22Rv1 (cell line): Measurements from ENCODE around the gene HTR3B.
A peak's percentile ranks its signal among the peaks of the same experiment; 100 is the strongest.

ENCODE experiments used
- H3K27ac ChIP-seq: fragments of 450-650 bp; 2 replicates; pipeline ENCODE4 v1.5.1; 2017
- ZFX ChIP-seq: fragments of 450-650 bp; IDR thresholded peaks from 2 replicates; pipeline ENCODE4 v1.6.1; 2017; ENCODE audit warnings: antibody characterized with exemption, borderline replicate concordance
- TF ChIP-seq, protein P1 (sequence below): fragments of 450-650 bp; IDR thresholded peaks from 2 replicates; pipeline ENCODE4 v1.5.1; 2017; ENCODE audit warnings: mild to moderate bottlenecking

Gene HTR3B

DNA sequence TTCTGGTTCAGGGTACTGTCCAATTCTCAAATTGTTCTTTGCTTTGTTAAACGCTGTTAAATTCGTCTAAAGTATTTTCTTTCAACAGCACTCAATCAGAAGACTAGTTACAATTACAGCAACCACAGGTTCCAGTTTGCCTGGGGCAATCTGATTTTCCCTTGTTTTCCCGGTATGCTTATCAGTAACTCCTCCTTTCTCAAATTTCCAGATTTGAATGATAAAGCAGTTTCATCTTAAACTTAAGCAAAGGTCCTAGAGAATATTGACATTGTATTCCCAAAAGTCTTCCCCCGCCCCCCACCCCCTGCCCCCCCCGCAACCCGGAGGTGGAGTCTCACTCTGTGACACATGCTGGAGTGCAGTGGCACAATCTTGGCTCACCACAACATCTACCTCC is 18.7 kb upstream of the HTR3B start:
- H3K27ac ChIP-seq, result peak overlapping the region; percentile 40; the same call in 1 of the 2 replicates
- TF ChIP-seq, protein P1, sequence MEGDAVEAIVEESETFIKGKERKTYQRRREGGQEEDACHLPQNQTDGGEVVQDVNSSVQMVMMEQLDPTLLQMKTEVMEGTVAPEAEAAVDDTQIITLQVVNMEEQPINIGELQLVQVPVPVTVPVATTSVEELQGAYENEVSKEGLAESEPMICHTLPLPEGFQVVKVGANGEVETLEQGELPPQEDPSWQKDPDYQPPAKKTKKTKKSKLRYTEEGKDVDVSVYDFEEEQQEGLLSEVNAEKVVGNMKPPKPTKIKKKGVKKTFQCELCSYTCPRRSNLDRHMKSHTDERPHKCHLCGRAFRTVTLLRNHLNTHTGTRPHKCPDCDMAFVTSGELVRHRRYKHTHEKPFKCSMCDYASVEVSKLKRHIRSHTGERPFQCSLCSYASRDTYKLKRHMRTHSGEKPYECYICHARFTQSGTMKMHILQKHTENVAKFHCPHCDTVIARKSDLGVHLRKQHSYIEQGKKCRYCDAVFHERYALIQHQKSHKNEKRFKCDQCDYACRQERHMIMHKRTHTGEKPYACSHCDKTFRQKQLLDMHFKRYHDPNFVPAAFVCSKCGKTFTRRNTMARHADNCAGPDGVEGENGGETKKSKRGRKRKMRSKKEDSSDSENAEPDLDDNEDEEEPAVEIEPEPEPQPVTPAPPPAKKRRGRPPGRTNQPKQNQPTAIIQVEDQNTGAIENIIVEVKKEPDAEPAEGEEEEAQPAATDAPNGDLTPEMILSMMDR, result no peak
- TF ChIP-seq ZFX, result no peak

DNA sequence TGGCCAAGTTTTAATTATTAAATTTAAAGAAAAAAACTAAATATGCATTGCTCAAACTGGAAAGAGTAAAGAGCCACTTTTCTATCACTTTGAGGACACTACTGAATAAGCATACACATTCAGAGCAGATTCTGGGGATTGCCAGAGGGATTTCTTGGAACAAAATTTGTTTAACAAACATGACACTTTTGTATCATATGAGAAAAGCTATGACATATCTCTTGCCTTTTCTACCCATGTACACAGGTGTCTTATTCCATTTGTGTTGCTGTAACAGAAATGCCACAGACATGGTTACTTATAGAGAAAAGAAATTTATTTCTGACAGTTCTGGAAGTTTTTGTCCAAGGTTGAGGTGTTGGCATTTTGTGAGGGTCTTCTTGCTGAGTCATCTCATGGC is 15.7 kb upstream of the HTR3B start:
- TF ChIP-seq, protein P1, result no peak
- no peak for TF ChIP-seq ZFX

DNA sequence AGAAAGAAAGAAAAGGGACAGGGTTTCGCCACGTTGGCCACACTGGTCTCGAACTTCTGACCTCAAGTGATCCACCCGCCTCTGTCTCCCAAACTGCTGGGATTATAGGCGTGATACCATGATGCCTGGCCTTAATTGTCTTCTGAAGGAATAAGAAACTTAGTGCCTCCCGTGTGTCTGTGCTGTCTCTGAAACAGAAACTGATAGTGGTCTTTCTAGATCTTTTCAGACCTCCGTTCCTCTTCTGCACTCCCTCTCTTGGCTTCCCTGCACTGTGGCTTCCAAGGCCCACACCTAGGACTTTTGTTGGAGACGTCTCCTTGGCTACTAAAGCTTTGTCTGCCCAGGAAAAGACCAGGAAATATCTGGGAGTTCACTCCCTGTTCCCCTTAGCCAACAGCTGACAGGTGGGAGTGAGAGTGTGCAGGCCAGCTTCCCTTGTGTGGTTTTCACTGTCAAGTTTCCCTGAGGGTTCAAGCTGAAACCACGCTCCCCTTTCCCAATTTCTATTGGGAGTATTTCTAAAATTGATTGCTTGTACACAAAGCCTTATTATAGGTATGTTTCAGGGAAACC is 10.1 kb upstream of the HTR3B start:
- no peak for TF ChIP-seq ZFX
- TF ChIP-seq, protein P1, result no peak
- peak overlapping the region; percentile 68; the same call in 1 of the 2 replicates for H3K27ac ChIP-seq

More for the DNA sequence above, 15.7 kb upstream of the HTR3B start:
- no peak overlapping the region for H3K27ac ChIP-seq

DNA sequence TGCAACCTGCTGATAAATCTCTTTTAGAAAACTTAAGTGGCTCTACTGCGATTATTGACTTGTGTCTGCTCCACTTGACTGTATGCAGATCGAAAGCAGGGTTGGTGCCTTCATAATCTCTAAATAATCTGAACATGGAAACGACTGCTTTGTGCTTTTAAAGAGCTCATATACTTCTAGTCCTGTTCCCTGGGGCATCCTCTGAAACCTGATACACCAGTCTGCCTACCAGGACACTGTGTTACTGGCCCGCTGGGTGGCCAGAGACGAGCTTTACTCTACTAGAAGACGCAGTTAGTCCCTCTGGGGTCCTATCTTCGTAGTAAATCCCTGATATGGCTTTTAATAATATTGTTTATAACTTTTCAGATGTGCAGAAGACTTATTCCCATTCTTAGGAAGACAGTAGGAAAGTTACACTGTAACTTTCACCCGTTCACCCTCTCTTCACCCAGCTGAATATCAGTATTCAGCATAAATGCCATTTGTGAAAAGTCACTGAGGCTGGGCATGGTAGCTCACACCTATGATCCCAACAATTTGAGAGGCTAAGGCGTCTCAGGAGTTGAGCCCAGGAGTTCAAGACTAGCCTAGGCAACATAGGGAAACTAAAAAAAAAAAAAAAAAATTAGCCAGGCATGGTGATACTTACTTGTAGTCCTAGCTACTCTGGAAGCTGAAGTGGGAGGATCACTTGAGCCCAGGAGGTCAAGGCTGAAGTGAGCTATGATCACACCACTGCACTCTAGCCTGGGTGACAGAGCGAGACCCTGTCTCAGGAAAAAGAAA is 9.0 kb upstream of the HTR3B start:
- TF ChIP-seq, protein P1, result no peak
- no peak for TF ChIP-seq ZFX
- H3K27ac ChIP-seq, result peak overlapping the region; percentile 68

DNA sequence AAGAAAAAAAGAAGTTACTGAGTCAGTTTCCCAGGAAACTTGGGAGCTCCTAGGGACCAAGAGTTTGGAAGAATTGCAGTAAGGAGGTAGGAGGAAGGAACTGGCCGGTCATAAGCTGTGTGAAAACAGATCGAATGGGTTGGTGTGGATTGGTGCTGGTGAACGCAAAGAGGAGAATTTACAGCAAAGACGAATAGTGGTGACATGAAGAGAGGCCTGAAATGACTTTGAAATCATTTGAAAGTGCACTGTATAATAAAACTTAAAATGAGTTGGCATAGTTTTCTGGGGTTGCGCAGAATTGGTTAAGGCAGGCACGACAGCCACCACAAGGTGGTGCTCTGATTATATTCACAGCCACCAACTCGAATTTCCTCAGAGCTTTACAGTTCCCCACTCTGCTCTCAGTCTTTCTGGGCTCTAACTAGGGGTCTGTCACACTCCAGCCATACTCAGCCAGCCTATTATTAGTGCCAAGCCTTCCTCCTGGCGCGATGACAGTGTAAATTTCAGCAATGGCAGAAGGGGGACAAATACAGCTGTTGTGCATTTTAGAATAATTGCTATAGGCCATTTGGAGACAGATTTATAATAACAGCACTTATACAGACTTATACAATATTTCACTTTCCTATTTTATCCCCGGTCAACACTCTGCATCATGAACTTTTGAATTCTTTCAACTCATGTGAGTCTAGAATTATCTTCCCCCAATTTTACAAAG is 8.3 kb upstream of the HTR3B start:
- peak overlapping the region; percentile 68 for H3K27ac ChIP-seq

DNA sequence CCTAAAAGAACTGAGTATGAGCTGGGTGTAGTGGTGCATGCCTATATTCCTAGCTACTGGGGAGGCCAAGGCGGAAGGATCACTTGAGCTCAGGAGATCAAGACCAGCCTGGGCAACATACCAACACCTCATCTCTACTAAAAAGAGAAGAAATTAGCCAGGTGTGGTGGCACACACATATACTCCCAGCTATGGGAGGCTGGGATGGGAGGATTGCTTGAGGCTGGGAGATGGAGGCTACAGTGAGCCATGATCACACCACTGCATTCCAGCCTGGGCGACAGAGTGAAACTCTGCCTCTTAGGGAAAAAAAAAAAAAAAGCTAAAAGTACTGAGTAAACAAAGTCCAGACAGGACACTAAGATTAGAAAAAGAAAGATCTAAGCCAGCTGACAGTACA is 3.5 kb upstream of the HTR3B start:
- TF ChIP-seq, protein P1, result no peak
- TF ChIP-seq ZFX, result no peak
- H3K27ac ChIP-seq, result no peak overlapping the region

More for the DNA sequence above, 8.3 kb upstream of the HTR3B start:
- TF ChIP-seq ZFX, result no peak
- TF ChIP-seq, protein P1, result peak; percentile 89
